H1 (cell line): ENCODE data around the gene MORN4. TPM values are rescaled to one million over a fixed set of nuclear protein-coding genes. Genes with fewer than 3 reads are reported as not detected.

Experiments used
- CTCF ChIA-PET: fragments of 300-600 bp; sonication (Branson Sonifier 250); formaldehyde crosslinking; loops from one replicate; lab custom pipeline; 2021; ENCODE audit not compliant: partially characterized antibody; lab: Charles Lee
- POLR2A ChIA-PET: fragments of 300-600 bp; sonication (Branson Sonifier 250); formaldehyde crosslinking; loops from one replicate; lab custom pipeline; 2021; ENCODE audit warnings: inconsistent platforms; ENCODE audit not compliant: partially characterized antibody; lab: Charles Lee
- DNase-seq, 2 experiments: peaks; one replicate each; pipeline versions ENCODE4 v3.0.0 to v3.0.0-alpha.2; 2010 to 2022; ENCODE audit warnings: low spot score in 2 of 2, low read depth in 1 of 2, mixed read lengths in 1 of 2
- FAIRE-seq: peaks from 2 replicates; lab custom pipeline; 2011; peaks lifted over from hg19 to GRCh38; lab: Jason Lieb, UNC
- H2AFZ ChIP-seq: 2 replicates; pipeline ENCODE4 v1.8.1; 2012; ENCODE audit warnings: low read length, inconsistent platforms
- H2AK5ac ChIP-seq: 2 replicates; pipeline ENCODE4 v1.6.1; 2013; ENCODE audit warnings: low read depth, low read length
- H2BK120ac ChIP-seq: replicated peaks from 2 replicates; pipeline ENCODE3; 2013; ENCODE audit warnings: low read depth, low read length, inconsistent platforms
- H2BK12ac ChIP-seq: 2 replicates; pipeline ENCODE4 v1.6.1; 2013; ENCODE audit warnings: low read depth, low read length
- H2BK15ac ChIP-seq: 2 replicates; pipeline ENCODE4 v1.6.1; 2013; ENCODE audit warnings: low read length
- H2BK20ac ChIP-seq: 2 replicates; pipeline ENCODE4 v1.6.1; 2013; ENCODE audit warnings: low read length
- H2BK5ac ChIP-seq: 2 replicates; pipeline ENCODE4 v1.6.1; 2013; ENCODE audit warnings: low read depth, low read length
- H3K14ac ChIP-seq: 2 replicates; pipeline ENCODE4 v1.6.1; 2013; ENCODE audit warnings: inconsistent platforms; ENCODE audit not compliant: insufficient read length
- H3K18ac ChIP-seq: 2 replicates; pipeline ENCODE4 v1.6.1; 2013; ENCODE audit warnings: low read length; ENCODE audit errors: extremely low read depth
- H3K23ac ChIP-seq: 2 replicates; pipeline ENCODE4 v1.6.1; 2013; ENCODE audit warnings: inconsistent platforms; ENCODE audit not compliant: insufficient read length
- H3K23me2 ChIP-seq: 2 replicates; pipeline ENCODE4 v1.6.1; 2013; ENCODE audit warnings: low read depth, low read length
- H3K27ac ChIP-seq: 2 replicates; pipeline ENCODE4 v1.6.1; 2011; ENCODE audit warnings: low read depth, low read length, inconsistent platforms
- H3K27me3 ChIP-seq, 4 experiments: replicated peaks in 1 of 4; 1 replicate in 1 of 4; 2 replicates in 3 of 4; pipeline versions ENCODE4 v1.6.1 to v1.8.1; 2011 to 2013; ENCODE audit warnings: low read length in 3 of 4, mild to moderate bottlenecking in 3 of 4, inconsistent platforms in 2 of 4, mixed read lengths in 2 of 4, moderate library complexity in 1 of 4; ENCODE audit not compliant: control insufficient read depth in 3 of 4, insufficient read depth in 3 of 4; ENCODE audit errors: extremely low read depth in 1 of 4
- H3K36me3 ChIP-seq, 4 experiments: 2 replicates each; pipeline versions ENCODE4 v1.6.1 to v1.8.1; 2011 to 2013; ENCODE audit warnings: mild to moderate bottlenecking in 4 of 4, low read length in 3 of 4, moderate library complexity in 2 of 4, control low read depth in 1 of 4, inconsistent platforms in 1 of 4; ENCODE audit not compliant: insufficient read depth in 4 of 4, control insufficient read depth in 2 of 4
- H3K4ac ChIP-seq: replicated peaks from 2 replicates; pipeline ENCODE3; 2013; ENCODE audit warnings: low read length, low read depth, mixed read lengths, inconsistent platforms; ENCODE audit not compliant: insufficient read length
- H3K4me1 ChIP-seq, 4 experiments: replicated peaks in 1 of 4; 1 replicate in 1 of 4; 2 replicates in 3 of 4; pipeline versions ENCODE4 v1.6.1 to v1.8.1; 2011 to 2013; ENCODE audit warnings: low read length in 3 of 4, inconsistent platforms in 2 of 4, mixed read lengths in 1 of 4; ENCODE audit not compliant: insufficient read depth in 4 of 4, control insufficient read depth in 3 of 4
- H3K4me2 ChIP-seq, 2 experiments: 2 replicates each; pipeline versions ENCODE4 v1.6.1 to v1.8.1; 2011 to 2013; ENCODE audit warnings: low read depth in 2 of 2, low read length in 2 of 2, control low read depth in 1 of 2, inconsistent platforms in 1 of 2, mild to moderate bottlenecking in 1 of 2; ENCODE audit not compliant: insufficient read depth in 1 of 2
- H3K4me3 ChIP-seq, 4 experiments: fragments of 200-600, 300-600 bp in 1 of 4; sonication (generic), shearing (Covaris generic), sonication (Bioruptor Twin) in 1 of 4; 2 replicates each; pipeline versions ENCODE4 v1.5.1 to v1.8.1; 2011 to 2016; ENCODE audit warnings: low read length in 4 of 4, low read depth in 3 of 4, control low read depth in 2 of 4, inconsistent platforms in 2 of 4, mild to moderate bottlenecking in 2 of 4, mixed read lengths in 1 of 4, moderate library complexity in 1 of 4; ENCODE audit not compliant: insufficient read depth in 2 of 4; ENCODE audit errors: extremely low read depth in 1 of 4
- H3K56ac ChIP-seq: replicated peaks from 2 replicates; pipeline ENCODE3; 2013; ENCODE audit warnings: low read depth, mild to moderate bottlenecking, mixed read lengths, low read length, inconsistent platforms; ENCODE audit not compliant: insufficient read length
- H3K79me1 ChIP-seq: 2 replicates; pipeline ENCODE4 v1.6.1; 2013; ENCODE audit warnings: low read depth, low read length, control low read depth
- H3K79me2 ChIP-seq, 2 experiments: 2 replicates each; pipeline versions ENCODE4 v1.6.1 to v1.8.1; 2012 to 2013; ENCODE audit warnings: low read length in 2 of 2, mild to moderate bottlenecking in 2 of 2, inconsistent platforms in 1 of 2; ENCODE audit not compliant: insufficient read depth in 2 of 2, control insufficient read depth in 1 of 2
- H3K9ac ChIP-seq, 4 experiments: replicated peaks in 1 of 4; 1 replicate in 1 of 4; 2 replicates in 3 of 4; pipeline versions ENCODE4 v1.6.1 to v1.8.1; 2011 to 2013; ENCODE audit warnings: low read depth in 3 of 4, low read length in 3 of 4, control low read depth in 2 of 4, mild to moderate bottlenecking in 2 of 4, moderate library complexity in 2 of 4, inconsistent platforms in 1 of 4; ENCODE audit errors: extremely low read depth in 1 of 4
- H3K9me3 ChIP-seq, 2 experiments: 2 replicates each; pipeline versions ENCODE4 v1.6.1 to v1.8.1; 2012 to 2013; ENCODE audit warnings: mild to moderate bottlenecking in 2 of 2, moderate library complexity in 2 of 2, control low read depth in 1 of 2, inconsistent platforms in 1 of 2, low read depth in 1 of 2, low read length in 1 of 2, mixed read lengths in 1 of 2; ENCODE audit not compliant: insufficient read depth in 2 of 2
- H4K20me1 ChIP-seq, 2 experiments: replicated peaks in 1 of 2; 2 replicates each; pipeline versions ENCODE3 to v1.8.1; 2011 to 2013; ENCODE audit warnings: inconsistent platforms in 2 of 2, low read length in 2 of 2, mild to moderate bottlenecking in 1 of 2; ENCODE audit not compliant: insufficient read depth in 2 of 2, control insufficient read depth in 1 of 2
- H4K5ac ChIP-seq: 2 replicates; pipeline ENCODE4 v1.6.1; 2013; ENCODE audit warnings: low read length, low read depth, mixed read lengths, inconsistent platforms; ENCODE audit not compliant: insufficient read length
- H4K8ac ChIP-seq: 2 replicates; pipeline ENCODE4 v1.8.0; 2013; ENCODE audit warnings: mild to moderate bottlenecking, moderate library complexity, low read length, inconsistent platforms; ENCODE audit not compliant: insufficient read depth; ENCODE audit errors: extremely low read depth
- H4K91ac ChIP-seq: replicated peaks from 2 replicates; pipeline ENCODE3; 2013; ENCODE audit warnings: low read length, mixed read lengths, inconsistent platforms; ENCODE audit not compliant: insufficient read length
- BRCA1 ChIP-seq: IDR thresholded peaks from 2 replicates; pipeline ENCODE4 v1.6.1; 2012; ENCODE audit warnings: low read depth, low read length, improper control_type of control experiment
- CREB1 ChIP-seq: IDR thresholded peaks from 2 replicates; pipeline ENCODE4 v1.6.1; 2012; ENCODE audit warnings: inconsistent platforms
- HDAC2 ChIP-seq, 2 experiments: fragments of 300-600 bp in 1 of 2; sonication (generic) in 1 of 2; IDR thresholded peaks; 2 replicates each; pipeline ENCODE4 v1.6.1; 2011 to 2012; ENCODE audit warnings: low read depth in 2 of 2, low read length in 2 of 2, mild to moderate bottlenecking in 2 of 2, moderate library complexity in 2 of 2, borderline replicate concordance in 1 of 2, inconsistent platforms in 1 of 2
- HDAC6 ChIP-seq: IDR thresholded peaks from one replicate; pipeline ENCODE4 v1.7.1; 2012; ENCODE audit warnings: low read depth, mild to moderate bottlenecking, inconsistent platforms, low read length, moderate library complexity
- JUND ChIP-seq: IDR thresholded peaks from 2 replicates; pipeline ENCODE4 v1.6.1; 2011; ENCODE audit warnings: mild to moderate bottlenecking, improper control_type of control experiment, low read length
- POLR2A ChIP-seq, 2 experiments: IDR thresholded peaks; 1 replicate in 1 of 2; 2 replicates in 1 of 2; pipeline ENCODE4 v1.6.1; 2011; ENCODE audit warnings: low read depth in 2 of 2, low read length in 2 of 2, mild to moderate bottlenecking in 2 of 2; ENCODE audit errors: control extremely low read depth in 1 of 2
- RBBP5 ChIP-seq: IDR thresholded peaks from 2 replicates; pipeline ENCODE4 v1.7.1; 2012; ENCODE audit warnings: low read depth, mild to moderate bottlenecking, inconsistent platforms, low read length, moderate library complexity, borderline replicate concordance
- RFX5 ChIP-seq: IDR thresholded peaks from 2 replicates; pipeline ENCODE4 v1.6.1; 2011; ENCODE audit warnings: low read depth, low read length, improper control_type of control experiment, borderline replicate concordance
- SUZ12 ChIP-seq: fragments of 200-600 bp; sonication (generic); IDR thresholded peaks from 2 replicates; pipeline ENCODE4 v1.6.1; 2012; ENCODE audit warnings: mild to moderate bottlenecking, inconsistent platforms, low read length, moderate library complexity, mixed read lengths
- TAF7 ChIP-seq: optimal IDR thresholded peaks from 2 replicates; pipeline ENCODE3; 2011; ENCODE audit warnings: low read depth, mild to moderate bottlenecking, inconsistent platforms, low read length, moderate library complexity, borderline replicate concordance
- TBP ChIP-seq: IDR thresholded peaks from 2 replicates; pipeline ENCODE4 v1.6.1; 2011; ENCODE audit warnings: low read depth, low read length, improper control_type of control experiment
- WGBS, 2 experiments: shearing (Covaris generic) in 1 of 2; methylation state at CpG; one replicate each; pipeline versions ENCODE4 v1.1.6 to v1.1.7; 2013 to 2015; ENCODE audit warnings: low lambda C conversion rate in 2 of 2, mixed read lengths in 2 of 2, inconsistent platforms in 1 of 2, low coverage in 1 of 2, missing lambda C conversion rate in 1 of 2; ENCODE audit not compliant: insufficient replicate concordance in 2 of 2, insufficient coverage in 1 of 2, insufficient read length in 1 of 2; ENCODE audit errors: extremely low coverage in 1 of 2, missing lambda C conversion rate in 1 of 2; 5-methylcytosine and 5-hydroxymethylcytosine counted together
- polyA plus RNA-seq, 7 experiments: library from polyadenylated mRNA; depleted of rRNA in 3 of 7; stranded (reverse) in 5 of 7; unstranded in 2 of 7; fragments of >200 nt in 5 of 7; fragments of 200-250 nt in 2 of 7; gene quantifications; 1 replicate in 5 of 7; 2 replicates in 1 of 7; 4 replicates in 1 of 7; pipeline versions ENCODE4 v1.2.1 to v1.2.3, GENCODE V29; 2011 to 2013; ENCODE audit warnings: missing spikeins in 2 of 7, mixed read lengths in 2 of 7
- total RNA-seq: library from RNA; stranded (reverse); fragmentation: NEBNext Ultra II Directional; extraction: Animal tissue kit (Norgen Biotek cat#: 25700); gene quantifications from 2 replicates; pipeline ENCODE4 v1.2.1, GENCODE V29; 2021

MORN4 gene
- total and polyA plus RNA-seq, 2 of the 8 experiments (the other 6 are each of a cell fraction or from before 2014, with no cell fraction given), result 13.6 to 22.0 TPM

DNA sequence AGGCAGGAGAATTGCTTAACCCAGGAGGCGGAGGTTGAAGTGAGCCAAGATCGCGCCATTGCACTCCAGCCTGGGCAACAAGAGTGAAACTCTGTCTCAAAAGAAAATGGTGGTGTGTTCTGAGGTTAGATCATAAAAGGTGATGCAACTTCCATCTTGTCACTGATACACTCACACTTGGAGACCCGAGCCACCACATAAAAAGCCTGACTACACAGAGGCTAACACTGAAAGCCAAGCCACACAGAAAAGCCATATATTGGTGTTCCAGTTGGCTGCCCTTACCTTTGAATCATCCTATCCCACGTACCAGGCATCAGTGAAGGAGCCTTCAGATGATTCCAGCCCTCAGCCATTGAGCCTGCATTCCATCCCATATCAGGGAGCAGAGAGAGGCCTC, 4.0 kb downstream of the MORN4 start:
- Histone ChIP-seq H2BK12ac (no peak overlapping the region), H2AK5ac (no peak overlapping the region), H4K5ac (no peak overlapping the region), H2BK5ac (no peak overlapping the region), H3K27me3 (no peaks in the 10 kb centered on the region), H3K27ac (no peak overlapping the region), H2AFZ (no peak overlapping the region), H4K20me1 (no peaks in the 10 kb centered on the region), H2BK15ac (no peak overlapping the region), H3K23me2 (no peaks in the 10 kb centered on the region; the same call in 1 of the 2 replicates), H3K79me2 (peaks cover 0 to 11% of the 10 kb centered on the region in 2 experiments; a peak in 2 of 4 replicates), H3K9me3 (no peaks in the 10 kb centered on the region), H4K91ac (no peak overlapping the region), H3K4ac (no peak overlapping the region), H4K8ac (no peak overlapping the region), H3K18ac (no peak overlapping the region), H3K36me3 (no peaks in the 10 kb centered on the region), H3K4me1 (peaks cover 0 to 4% (median 1%) of the 10 kb centered on the region in 4 experiments; a peak in 2 of 7 replicates), H3K4me3 (no peak overlapping the region), H3K9ac (no peak overlapping the region), H3K4me2 (no peak overlapping the region), H2BK120ac (no peak overlapping the region), H3K56ac (no peak overlapping the region), H3K23ac (no peak overlapping the region), H2BK20ac (no peak overlapping the region), H3K79me1 (no peaks in the 10 kb centered on the region), H3K14ac (no peak overlapping the region)
- TF ChIP-seq HDAC6 (no peak), RBBP5 (no peak), SUZ12 (no peak), BRCA1 (no peak), TAF7 (no peak), HDAC2 (IDR thresholded peaks at IDR 0.05; ENCODE audit: borderline replicate concordance in 1 of 2, low read depth in 2 of 2, low read length in 2 of 2) (no peak), TBP (no peak), POLR2A (IDR thresholded peaks at IDR 0.05; ENCODE audit: control extremely low read depth in 1 of 2, low read depth in 2 of 2, low read length in 2 of 2) (no peak), JUND (no peak), RFX5 (no peak), CREB1 (no peak)
- 94% methylated on average over 5 of the region's 5 CpGs; no CpG with 5 or more reads in 1 of the 2 experiments for WGBS, 2 experiments
- CTCF ChIA-PET, result interaction anchor here (1.0 kb wide), 1 partner anchor 54 kb away, joined by 3 read pairs; no protein-coding TSS in a partner anchor
- no peak for FAIRE-seq
- POLR2A ChIA-PET, result no interaction called here
- no peak for DNase-seq
